IPS-18a (cell line): Measurements from ENCODE around the gene RERE.

Experiments
- H3K27ac ChIP-seq: one replicate; pipeline ENCODE4 v1.5.1; 2013; ENCODE audit warnings: low read length
- H3K27me3 ChIP-seq: one replicate; pipeline ENCODE4 v1.6.1; 2013; ENCODE audit warnings: mild to moderate bottlenecking, low read length; ENCODE audit not compliant: control insufficient read depth, insufficient read depth
- H3K36me3 ChIP-seq: one replicate; pipeline ENCODE4 v1.6.1; 2013; ENCODE audit warnings: low read depth, low read length; ENCODE audit not compliant: control insufficient read depth
- H3K4me1 ChIP-seq: one replicate; pipeline ENCODE4 v1.6.1; 2013; ENCODE audit warnings: low read depth, low read length; ENCODE audit not compliant: control insufficient read depth
- H3K4me3 ChIP-seq: one replicate; pipeline ENCODE4 v1.5.1; 2013; ENCODE audit warnings: low read length
- H3K9ac ChIP-seq: one replicate; pipeline ENCODE4 v1.6.1; 2013; ENCODE audit warnings: mild to moderate bottlenecking, low read length, moderate library complexity
- H3K9me3 ChIP-seq: one replicate; pipeline ENCODE4 v1.6.1; 2013; ENCODE audit warnings: low read depth, low read length; ENCODE audit not compliant: control insufficient read depth

RERE gene

GRCh38 chr1:8817412-8818324, at the start of gene RERE:
TSS of gene RERE (minus strand) at chr1:8817640.
- Histone ChIP-seq H3K9ac (peak within 1 kb of the TSS; percentile 96), H3K36me3 (no peaks in the 10 kb centered on the region), H3K9me3 (no peaks in the 10 kb centered on the region), H3K4me3 (peak within 1 kb of the TSS; percentile 98), H3K4me1 (peaks cover 26% of the 10 kb centered on the region), H3K27me3 (no peaks in the 10 kb centered on the region), H3K27ac (peak within 1 kb of the TSS; percentile 90)

- no peak overlapping the region for H3K9ac ChIP-seq
- H3K27ac ChIP-seq: no peak overlapping the region
- no peaks in the 10 kb centered on the region for H3K27me3 ChIP-seq
- H3K4me3 ChIP-seq: no peak overlapping the region
- H3K9me3 ChIP-seq: no peaks in the 10 kb centered on the region
- H3K4me1 ChIP-seq: no peaks in the 10 kb centered on the region
- peaks cover 95% of the 10 kb centered on the region for H3K36me3 ChIP-seq
Measured at GRCh38 chr1:8866792-8867415, 49.5 kb upstream of the RERE start.

GRCh38 chr1:8866173-8866791, 48.8 kb upstream of the RERE start:
- H3K9me3 ChIP-seq: no peaks in the 10 kb centered on the region
- no peak overlapping the region for H3K4me3 ChIP-seq
- H3K4me1 ChIP-seq: no peaks in the 10 kb centered on the region
- H3K27ac ChIP-seq: no peak overlapping the region
- H3K36me3 ChIP-seq: peaks cover 95% of the 10 kb centered on the region
- no peaks in the 10 kb centered on the region for H3K27me3 ChIP-seq
- H3K9ac ChIP-seq: no peak overlapping the region

GRCh38 chr1:8864713-8865344, 47.4 kb upstream of the RERE start:
- Histone ChIP-seq H3K4me3 (no peak overlapping the region), H3K4me1 (no peaks in the 10 kb centered on the region), H3K9ac (no peak overlapping the region), H3K27me3 (no peaks in the 10 kb centered on the region), H3K9me3 (no peaks in the 10 kb centered on the region), H3K27ac (no peak overlapping the region), H3K36me3 (peaks cover 93% of the 10 kb centered on the region)

GRCh38 chr1:8863794-8864233, 46.4 kb upstream of the RERE start:
- no peak overlapping the region for H3K4me3 ChIP-seq
- no peaks in the 10 kb centered on the region for H3K27me3 ChIP-seq
- H3K27ac ChIP-seq: no peak overlapping the region
- H3K9ac ChIP-seq: no peak overlapping the region
- H3K9me3 ChIP-seq: no peaks in the 10 kb centered on the region
- no peaks in the 10 kb centered on the region for H3K4me1 ChIP-seq
- H3K36me3 ChIP-seq: peaks cover 92% of the 10 kb centered on the region

GRCh38 chr1:8863138-8863537, 45.7 kb upstream of the RERE start:
- Histone ChIP-seq H3K4me1 (no peaks in the 10 kb centered on the region), H3K27ac (no peak overlapping the region), H3K9ac (no peak overlapping the region), H3K4me3 (no peak overlapping the region), H3K36me3 (peaks cover 94% of the 10 kb centered on the region), H3K27me3 (no peaks in the 10 kb centered on the region), H3K9me3 (no peaks in the 10 kb centered on the region)

- no peaks in the 10 kb centered on the region for H3K4me1 ChIP-seq
- no peak overlapping the region for H3K4me3 ChIP-seq
- no peak overlapping the region for H3K27ac ChIP-seq
- H3K36me3 ChIP-seq: peaks cover 92% of the 10 kb centered on the region
- H3K9ac ChIP-seq: no peak overlapping the region
- H3K9me3 ChIP-seq: no peaks in the 10 kb centered on the region
- H3K27me3 ChIP-seq: no peaks in the 10 kb centered on the region
Measured at GRCh38 chr1:8862528-8862927, 45.1 kb upstream of the RERE start.

GRCh38 chr1:8860738-8861516, 43.5 kb upstream of the RERE start:
- Histone ChIP-seq H3K27ac (no peak overlapping the region), H3K4me1 (no peaks in the 10 kb centered on the region), H3K9me3 (no peaks in the 10 kb centered on the region), H3K9ac (no peak overlapping the region), H3K27me3 (no peaks in the 10 kb centered on the region), H3K36me3 (peaks cover 77% of the 10 kb centered on the region), H3K4me3 (no peak overlapping the region)

GRCh38 chr1:8858888-8859706, 41.7 kb upstream of the RERE start:
- Histone ChIP-seq H3K9ac (no peak overlapping the region), H3K4me3 (no peak overlapping the region), H3K9me3 (no peaks in the 10 kb centered on the region), H3K36me3 (peaks cover 60% of the 10 kb centered on the region), H3K4me1 (no peaks in the 10 kb centered on the region), H3K27ac (no peak overlapping the region), H3K27me3 (no peaks in the 10 kb centered on the region)

- H3K27me3 ChIP-seq: no peaks in the 10 kb centered on the region
- peaks cover 51% of the 10 kb centered on the region for H3K36me3 ChIP-seq
- H3K9me3 ChIP-seq: no peaks in the 10 kb centered on the region
- H3K4me3 ChIP-seq: no peak overlapping the region
- H3K27ac ChIP-seq: no peak overlapping the region
- no peaks in the 10 kb centered on the region for H3K4me1 ChIP-seq
- no peak overlapping the region for H3K9ac ChIP-seq
Measured at GRCh38 chr1:8858112-8858668, 40.8 kb upstream of the RERE start.
